ENCODE measurements around the gene CDH24.
"Not testable (repeated sequence)": the region's sequence is repeated elsewhere in the genome, so short reads cannot be mapped to it uniquely, and the experiment has no call there.

The CDH24 gene

GRCh38 chr14:23018107-23018506 lies 39.2 kb downstream of the CDH24 start:
- no peak for DNase-seq (ENCODE audit: low read depth)

GRCh38 chr14:23017091-23017490 lies 40.2 kb downstream of the CDH24 start:
- DNase-seq (ENCODE audit: low read depth): no peak

GRCh38 chr14:23015618-23016017 lies 41.7 kb downstream of the CDH24 start:
- DNase-seq (ENCODE audit: low read depth): no peak

GRCh38 chr14:23013749-23014054 lies 43.6 kb downstream of the CDH24 start:
- not testable (repeated sequence) for DNase-seq (ENCODE audit: low read depth)

- DNase-seq (ENCODE audit: low read depth): no peak
Observed at GRCh38 chr14:23013054-23013748, 44.1 kb downstream of the CDH24 start.

- peak; percentile 71 for DNase-seq (ENCODE audit: low read depth)
Observed at GRCh38 chr14:23009939-23010726, 47.2 kb downstream of the CDH24 start, which contains the start of gene C14orf93. Gene C14orf93 (minus strand): TSS chr14:23010143. CDS start chr14:22999023, 11,120 bp downstream.

GRCh38 chr14:23009483-23009938 lies 47.8 kb downstream of the CDH24 start:
- no peak for DNase-seq (ENCODE audit: low read depth)

- no peak for DNase-seq (ENCODE audit: low read depth)
Observed at GRCh38 chr14:23008831-23009230, 48.5 kb downstream of the CDH24 start.

- peak; percentile 97 for DNase-seq (ENCODE audit: low read depth)
Observed at GRCh38 chr14:23006544-23007419, 50.5 kb downstream of the CDH24 start.

- no peak for DNase-seq (ENCODE audit: low read depth)
Observed at GRCh38 chr14:23006188-23006534, 51.2 kb downstream of the CDH24 start.

- DNase-seq (ENCODE audit: low read depth): no peak
Observed at GRCh38 chr14:23005451-23006187, 51.7 kb downstream of the CDH24 start.

- DNase-seq (ENCODE audit: low read depth): not testable (repeated sequence)
Observed at GRCh38 chr14:23004274-23004673, 53.0 kb downstream of the CDH24 start.

GRCh38 chr14:23002592-23002991 lies 54.7 kb downstream of the CDH24 start:
- DNase-seq (ENCODE audit: low read depth): no peak

GRCh38 chr14:23000860-23001259 lies 56.5 kb downstream of the CDH24 start:
- no peak for DNase-seq (ENCODE audit: low read depth)

GRCh38 chr14:22998329-22999012 lies 58.8 kb downstream of the CDH24 start:
- no peak for DNase-seq (ENCODE audit: low read depth)

GRCh38 chr14:22997676-22998323 lies 59.5 kb downstream of the CDH24 start:
- no peak for DNase-seq (ENCODE audit: low read depth)
